DMS153 (cell line): ENCODE results near the gene FGFR3.

Source experiments
- DNase-seq: peaks from one replicate; lab custom pipeline; 2025; lab: John Stamatoyannopoulos, UW

The FGFR3 gene

DNA sequence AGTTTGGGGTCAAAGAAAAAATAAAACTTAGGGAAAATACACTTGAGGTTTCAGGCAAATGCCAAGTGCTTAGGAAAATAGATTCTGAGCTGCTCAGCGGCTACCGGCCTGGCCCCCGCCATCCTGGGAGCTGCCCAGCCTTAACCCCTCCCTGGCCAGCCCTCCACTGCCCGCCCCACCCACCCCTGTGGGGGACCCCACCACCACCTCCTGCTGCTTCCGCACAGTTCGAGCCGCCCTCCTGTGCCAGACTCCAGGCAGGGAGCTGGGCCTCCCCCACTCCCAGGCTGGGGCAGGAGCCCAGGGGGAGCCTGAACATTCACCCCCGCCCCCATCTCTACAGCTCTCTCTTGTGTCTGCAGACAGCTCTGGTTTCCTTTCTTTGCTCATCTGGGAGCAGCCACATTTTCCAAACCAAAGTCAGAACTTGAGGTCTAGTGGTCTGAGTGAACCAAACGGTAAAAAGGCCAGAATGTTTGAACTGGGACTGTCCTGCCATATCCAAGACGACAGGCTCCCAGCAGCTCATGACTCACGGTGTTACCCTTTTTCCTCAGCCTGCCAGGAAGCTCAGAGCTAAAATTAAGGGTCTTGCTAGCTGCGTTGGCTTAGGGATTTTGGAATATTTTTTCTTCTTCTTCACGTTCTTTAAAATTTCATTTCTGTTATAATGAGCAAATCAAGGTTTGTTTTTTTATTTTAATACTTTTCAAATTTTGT is 4.7 kb upstream of the FGFR3 start:
- DNase-seq, result no peak

GRCh38 chr4:1789552-1789951 is 3.5 kb upstream of the FGFR3 start:
- DNase-seq, result no peak

- DNase-seq, result no peak
These were observed 3.1 kb upstream of the FGFR3 start for GRCh38 chr4:1790005-1790404.

DNA sequence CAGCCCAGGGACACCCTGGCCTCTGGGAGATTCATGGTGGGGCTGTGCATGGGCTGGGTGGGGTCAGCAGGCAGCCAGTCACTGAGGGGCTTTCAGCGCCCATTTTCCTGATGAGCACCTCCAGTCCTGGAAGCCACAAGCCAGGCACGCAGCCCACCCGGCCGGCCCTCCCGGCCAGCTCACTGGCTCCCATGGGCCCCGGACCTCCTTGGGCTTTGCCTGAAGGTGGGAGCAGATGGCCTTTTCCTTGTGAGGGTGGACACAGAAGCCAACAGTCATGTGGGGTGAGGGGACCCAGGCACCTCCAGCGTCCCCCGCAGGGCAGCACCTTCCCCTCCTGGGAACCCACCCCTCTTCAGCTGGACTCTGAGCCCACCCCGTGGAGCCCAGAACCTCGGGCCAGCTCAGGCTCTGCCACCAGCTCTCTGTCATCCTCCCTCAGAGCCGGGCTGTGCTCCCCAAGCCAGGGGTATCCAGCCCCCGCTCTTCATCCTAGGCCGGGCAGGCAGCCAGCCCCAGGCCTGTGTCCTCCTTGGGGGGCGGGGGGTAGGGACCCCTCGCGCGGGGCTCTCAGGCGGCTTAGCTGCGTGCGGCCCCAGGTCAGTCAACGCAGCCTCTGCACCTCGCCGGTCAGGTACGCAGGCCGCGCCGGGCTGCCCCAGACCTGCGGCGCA is 798 bp upstream of the FGFR3 start:
- no peak for DNase-seq

DNA sequence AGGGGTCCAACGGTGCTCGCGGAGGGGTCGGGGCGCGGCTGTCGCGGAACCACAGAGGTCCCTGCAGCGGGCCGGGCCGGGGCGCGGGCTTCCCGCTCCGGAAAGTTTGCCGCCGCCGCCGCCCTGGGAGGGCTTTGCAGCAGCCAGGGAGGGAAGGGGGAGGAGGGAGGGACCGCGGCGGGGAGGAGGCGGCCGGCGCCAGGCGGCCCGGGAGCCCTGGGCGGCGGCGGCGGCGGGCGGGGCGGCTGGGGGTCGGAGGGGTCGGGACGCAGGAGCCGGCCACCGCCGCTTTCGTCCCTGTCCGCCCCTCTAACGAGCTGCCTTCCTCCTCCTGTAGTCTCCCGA is 375 bp downstream of the FGFR3 start:
- no peak for DNase-seq

DNA sequence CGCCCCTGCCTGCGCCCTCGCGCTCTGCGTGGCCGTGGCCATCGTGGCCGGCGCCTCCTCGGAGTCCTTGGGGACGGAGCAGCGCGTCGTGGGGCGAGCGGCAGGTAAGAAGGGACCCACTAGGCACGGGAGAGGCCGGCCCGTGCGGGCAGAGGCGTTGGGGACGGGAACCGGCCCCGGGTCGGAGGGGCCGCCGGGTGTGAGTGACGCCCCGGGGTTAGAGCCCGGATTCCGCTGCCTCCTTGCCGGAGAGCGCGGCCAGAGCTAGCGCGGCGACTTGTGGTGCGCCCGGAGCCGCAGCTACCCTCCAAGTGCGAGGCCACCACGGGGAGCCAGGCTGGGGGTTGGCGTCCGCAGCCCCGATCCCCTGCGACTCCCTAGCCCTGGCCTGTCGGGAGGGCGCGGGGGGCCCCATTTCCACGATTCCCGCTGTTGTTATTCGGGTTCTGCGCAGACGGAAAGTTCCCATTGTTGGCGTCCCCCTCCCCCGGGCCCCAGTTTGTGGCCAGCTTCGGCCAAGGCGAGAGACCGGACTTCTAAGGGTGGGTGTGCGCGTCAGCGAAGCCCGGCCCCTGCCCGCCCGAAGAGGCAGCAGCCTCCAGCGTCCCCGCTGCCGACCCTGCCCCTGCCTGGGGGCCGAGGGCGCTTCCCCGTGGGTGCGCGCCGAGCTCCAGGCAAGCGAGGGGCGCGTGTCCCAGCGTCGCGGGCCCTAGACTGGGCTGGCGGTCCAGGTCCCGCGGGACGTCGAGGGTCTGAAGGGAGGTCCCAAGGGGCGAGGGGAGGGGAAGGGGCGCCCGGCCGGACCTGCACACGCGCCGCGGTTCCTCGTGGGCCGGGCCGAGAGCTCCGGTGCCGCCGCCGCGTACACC is 1.1 kb downstream of the FGFR3 start:
- DNase-seq, result no peak

- DNase-seq, result no peak
These were observed 1.8 kb downstream of the FGFR3 start for GRCh38 chr4:1794809-1795298.

DNA sequence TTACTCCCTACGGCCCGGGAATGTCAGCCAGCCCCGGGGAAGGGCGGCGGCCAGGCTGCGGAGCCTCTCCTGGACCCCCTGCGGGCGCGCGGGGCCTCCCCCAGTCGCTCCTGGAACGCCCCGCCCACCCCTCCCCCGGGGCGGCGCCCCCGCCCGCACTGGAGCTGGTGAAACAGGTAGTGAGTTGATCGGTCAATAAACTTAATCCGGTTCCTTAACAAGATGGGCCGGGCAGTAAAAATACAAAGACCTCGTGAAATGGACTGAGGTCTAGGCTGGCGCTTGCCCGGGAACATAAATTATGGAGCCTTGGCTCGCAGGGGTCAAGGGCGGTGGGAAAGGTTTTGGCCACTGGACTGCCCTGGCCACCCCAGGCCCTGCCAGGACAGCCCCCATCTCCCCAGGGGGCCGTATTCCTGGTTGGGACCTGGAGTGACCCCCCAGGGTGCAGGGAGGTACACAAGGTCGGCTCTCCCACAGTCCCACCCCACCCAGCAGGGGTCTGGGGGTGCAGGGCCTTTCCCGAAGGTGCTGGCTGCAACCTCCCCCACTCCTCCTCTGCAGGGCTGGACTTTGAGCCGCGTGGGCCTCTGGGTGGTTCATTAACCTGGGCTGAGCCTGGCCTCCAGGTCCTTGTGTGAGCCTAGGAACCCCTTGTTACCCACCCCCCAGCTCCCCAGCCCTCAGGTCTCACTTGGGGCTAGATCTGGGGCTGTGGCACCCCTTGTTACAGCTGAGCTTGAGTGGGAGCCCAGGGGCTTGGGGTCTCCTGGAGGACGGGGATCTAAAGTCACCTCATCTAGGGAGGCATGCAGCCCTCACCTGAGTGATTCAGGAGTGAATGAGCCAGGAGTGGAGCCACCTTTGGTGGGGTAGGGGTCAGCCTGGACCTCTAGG is 2.5 kb downstream of the FGFR3 start:
- no peak for DNase-seq

DNA sequence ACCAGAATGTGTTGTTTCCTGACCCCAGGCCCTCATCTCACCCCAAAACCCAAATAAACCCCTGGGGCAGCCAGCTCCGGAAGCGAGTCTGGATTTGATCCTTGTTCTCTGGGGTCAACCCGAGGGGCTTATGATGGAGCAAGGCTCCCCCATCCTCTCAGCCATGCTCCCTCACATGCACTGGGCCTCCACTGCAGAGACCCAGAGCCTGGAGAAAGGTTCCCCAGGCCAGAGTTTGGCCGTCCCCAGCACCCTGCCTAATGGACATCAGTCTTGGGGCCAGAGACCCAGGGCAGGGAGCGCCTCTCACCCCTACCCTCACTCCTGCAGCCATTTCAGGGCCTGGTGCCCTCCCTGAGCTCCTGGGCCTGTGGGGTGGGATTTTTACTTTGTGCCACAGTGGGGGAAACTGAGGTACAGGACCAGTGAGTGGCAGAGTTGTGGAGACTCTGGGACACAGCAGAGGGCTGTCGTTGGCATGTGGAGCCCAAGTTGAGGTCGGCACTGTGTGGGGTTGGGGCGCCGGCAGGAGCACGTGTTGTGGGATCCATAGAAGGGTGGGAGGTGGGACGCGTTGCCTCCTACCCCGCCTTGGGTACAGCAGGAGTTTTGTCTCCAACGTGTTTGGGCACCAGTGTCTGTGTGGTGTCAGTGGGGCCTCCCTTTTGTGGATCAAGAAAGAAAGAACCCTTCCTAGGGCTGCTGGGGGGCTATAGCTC is 3.6 kb downstream of the FGFR3 start:
- DNase-seq, result no peak

- DNase-seq, result no peak
These were observed 4.3 kb downstream of the FGFR3 start for GRCh38 chr4:1797298-1797860.

- DNase-seq, result no peak
These were observed 4.9 kb downstream of the FGFR3 start for GRCh38 chr4:1797861-1798579.

DNA sequence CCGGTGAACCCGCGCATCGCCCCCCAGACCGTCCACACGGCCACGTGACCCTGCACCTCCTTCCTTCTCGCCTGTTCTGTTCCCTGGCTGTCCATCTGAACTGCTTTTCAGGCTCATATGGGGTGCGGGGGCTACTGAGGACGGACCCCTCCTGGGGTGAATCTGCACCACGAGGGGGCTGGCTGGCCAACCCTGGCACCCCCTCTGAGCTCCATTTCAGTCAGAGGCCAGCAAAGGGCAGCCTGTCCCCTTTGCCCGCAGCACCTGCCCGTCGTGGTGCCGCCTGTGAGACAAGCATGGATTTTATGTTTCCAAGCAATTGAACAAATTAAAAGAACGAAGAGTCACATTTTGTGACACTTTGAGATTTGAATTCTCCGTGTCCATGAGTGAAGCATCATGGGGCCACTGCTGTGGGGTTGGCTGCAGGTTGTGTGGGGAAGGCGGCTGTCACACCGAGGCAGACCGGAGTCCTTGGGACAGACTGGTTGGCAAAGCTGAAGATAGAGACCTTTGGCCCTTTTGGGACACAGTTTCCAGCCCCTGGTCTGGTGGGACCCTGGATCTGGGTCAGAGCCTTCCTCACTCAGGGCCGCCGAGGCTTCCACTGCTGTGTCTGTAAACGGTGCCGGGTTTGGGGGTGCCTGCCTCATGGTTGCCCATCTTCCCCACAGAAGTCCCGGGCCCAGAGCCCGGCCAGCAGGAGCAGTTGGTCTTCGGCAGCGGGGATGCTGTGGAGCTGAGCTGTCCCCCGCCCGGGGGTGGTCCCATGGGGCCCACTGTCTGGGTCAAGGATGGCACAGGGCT is 5.7 kb downstream of the FGFR3 start:
- no peak for DNase-seq

- no peak for DNase-seq
These were observed 6.6 kb downstream of the FGFR3 start for GRCh38 chr4:1799387-1800375.

GRCh38 chr4:1800805-1801204 is 7.7 kb downstream of the FGFR3 start:
- DNase-seq, result no peak

- DNase-seq, result no peak
These were observed 8.3 kb downstream of the FGFR3 start for GRCh38 chr4:1801286-1801958.

DNA sequence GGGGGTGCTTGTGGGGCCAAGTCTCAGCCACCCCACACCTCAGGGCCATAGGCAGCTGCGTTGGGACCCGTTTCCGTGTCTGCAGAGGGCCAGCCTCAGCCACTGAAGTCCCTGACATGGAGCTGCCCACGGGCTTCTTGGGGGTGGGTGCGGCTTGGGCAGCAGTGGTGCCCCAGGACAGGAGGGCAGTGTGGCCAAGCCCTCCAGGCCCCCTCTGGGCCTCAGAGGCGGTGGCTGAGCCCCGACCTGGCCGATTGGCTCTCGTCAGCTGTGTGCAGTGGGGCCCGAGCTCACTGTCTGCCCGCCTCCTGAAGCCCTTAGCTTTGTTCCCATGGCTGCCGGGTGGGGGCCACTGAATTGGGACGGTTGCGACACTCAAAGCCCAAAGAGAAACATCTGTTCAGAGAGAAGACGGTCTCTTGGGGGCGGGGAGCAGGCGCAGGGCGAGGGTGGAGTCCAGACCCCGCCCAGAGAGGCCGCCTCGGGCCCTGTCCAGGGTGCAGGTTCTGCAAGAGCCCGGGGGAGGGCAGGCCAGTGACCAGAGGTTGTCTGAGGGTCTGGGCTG is 9.1 kb downstream of the FGFR3 start:
- no peak for DNase-seq
